Endothelial cell of umbilical vein (primary cell): Measurements from ENCODE around the gene PITPNM1. TPM values are rescaled to one million over a fixed set of nuclear protein-coding genes. Genes with fewer than 3 reads are reported as not detected.

Experiments used
- BruUV-seq: library from RNA; stranded (reverse); fragments of 400-500 nt; replicated peaks from 2 replicates; lab custom pipeline; 2021; lab: Mats Ljungman, UMichigan
- CTCF ChIA-PET: fragments of 300-600, 350-600 bp; sonication (Branson Sonifier 250); formaldehyde crosslinking; loops from one replicate; lab custom pipeline; 2021; ENCODE audit warnings: antibody characterized with exemption, inconsistent platforms; lab: Charles Lee
- POLR2A ChIA-PET: fragments of 300-600, 350-600 bp; sonication (Branson Sonifier 250); formaldehyde crosslinking; loops from one replicate; lab custom pipeline; 2021; ENCODE audit warnings: antibody characterized with exemption, inconsistent platforms; lab: Charles Lee
- DNase-seq: peaks from one replicate; pipeline ENCODE4 v3.0.0-alpha.2; 2011; ENCODE audit warnings: low read depth, low spot score
- FAIRE-seq: peaks from 2 replicates; lab custom pipeline; 2011; peaks lifted over from hg19 to GRCh38; lab: Jason Lieb, UNC
- H2AFZ ChIP-seq: 2 replicates; pipeline ENCODE4 v1.6.0; 2012; ENCODE audit warnings: low read depth, low read length, control low read depth, inconsistent platforms
- H3K27ac ChIP-seq: 2 replicates; pipeline ENCODE4 v1.5.1; 2011; ENCODE audit warnings: low read depth, mild to moderate bottlenecking, control low read depth, low read length, moderate library complexity; ENCODE audit not compliant: insufficient read depth
- H3K27me3 ChIP-seq, 2 experiments: 2 replicates each; pipeline versions ENCODE4 v1.6.0 to v1.6.1; 2011; ENCODE audit warnings: low read length in 2 of 2, mixed read lengths in 1 of 2; ENCODE audit not compliant: control insufficient read depth in 2 of 2, insufficient read depth in 2 of 2
- H3K36me3 ChIP-seq, 2 experiments: 2 replicates in 1 of 2; 3 replicates in 1 of 2; pipeline ENCODE4 v1.5.1; 2011; ENCODE audit warnings: low read length in 2 of 2, mild to moderate bottlenecking in 1 of 2, moderate library complexity in 1 of 2; ENCODE audit not compliant: control insufficient read depth in 2 of 2, insufficient read depth in 2 of 2; ENCODE audit errors: extremely low read depth in 1 of 2
- H3K4me1 ChIP-seq: 3 replicates; pipeline ENCODE4 v1.5.1; 2011; ENCODE audit warnings: mild to moderate bottlenecking, low read length; ENCODE audit not compliant: control insufficient read depth, insufficient read depth; ENCODE audit errors: extremely low read depth
- H3K4me2 ChIP-seq: 2 replicates; pipeline ENCODE4 v1.6.1; 2011; ENCODE audit warnings: low read length, control low read depth, mixed read lengths; ENCODE audit not compliant: insufficient read depth
- H3K4me3 ChIP-seq, 3 experiments: fragments of 200-600 bp in 1 of 3; sonication (generic), shearing (Covaris generic) in 1 of 3; replicated peaks in 1 of 3; 2 replicates each; pipeline ENCODE4 v1.5.1; 2011 to 2016; ENCODE audit warnings: control low read depth in 3 of 3, low read length in 3 of 3, mild to moderate bottlenecking in 2 of 3, inconsistent platforms in 1 of 3, low read depth in 1 of 3, moderate library complexity in 1 of 3; ENCODE audit not compliant: insufficient read depth in 1 of 3
- H3K79me2 ChIP-seq: 2 replicates; pipeline ENCODE4 v1.6.0; 2012; ENCODE audit warnings: low read length, inconsistent platforms; ENCODE audit not compliant: control insufficient read depth, insufficient read depth
- H3K9ac ChIP-seq: replicated peaks from 2 replicates; pipeline ENCODE3; 2011; ENCODE audit warnings: low read length, control low read depth; ENCODE audit not compliant: insufficient read depth; ENCODE audit errors: extremely low read depth
- H3K9me1 ChIP-seq: replicated peaks from 3 replicates; pipeline ENCODE4 v1.6.0; 2011; ENCODE audit warnings: mild to moderate bottlenecking, low read length; ENCODE audit not compliant: control insufficient read depth, insufficient read depth; ENCODE audit errors: extremely low read depth
- H3K9me3 ChIP-seq: replicated peaks from 2 replicates; pipeline ENCODE4 v1.5.1; 2012; ENCODE audit warnings: low read length, inconsistent platforms; ENCODE audit not compliant: control insufficient read depth, insufficient read depth
- H4K20me1 ChIP-seq: replicated peaks from 2 replicates; pipeline ENCODE3; 2011; ENCODE audit warnings: mild to moderate bottlenecking, low read length; ENCODE audit not compliant: control insufficient read depth, insufficient read depth; ENCODE audit errors: extremely low read depth
- EZH2 ChIP-seq: IDR thresholded peaks from 2 replicates; pipeline ENCODE4 v1.6.1; 2012; ENCODE audit warnings: borderline replicate concordance, low read depth, mild to moderate bottlenecking, moderate library complexity, low read length, inconsistent platforms; ENCODE audit not compliant: severe bottlenecking
- FOS ChIP-seq: IDR thresholded peaks from 2 replicates; pipeline ENCODE4 v1.6.1; 2011; ENCODE audit warnings: mild to moderate bottlenecking, low read length, moderate library complexity, borderline replicate concordance; ENCODE audit not compliant: insufficient read depth
- GATA2 ChIP-seq: IDR thresholded peaks from 2 replicates; pipeline ENCODE4 v1.7.0; 2011; ENCODE audit warnings: low read depth, mild to moderate bottlenecking, moderate library complexity, mixed read lengths, low read length; ENCODE audit not compliant: insufficient read length, insufficient read depth
- JUN ChIP-seq: IDR thresholded peaks from 2 replicates; pipeline ENCODE4 v1.6.1; 2011; ENCODE audit warnings: borderline replicate concordance, low read depth; ENCODE audit not compliant: insufficient read length, insufficient read depth
- MYC ChIP-seq: IDR thresholded peaks from one replicate; pipeline ENCODE4 v1.6.1; 2011; ENCODE audit warnings: mild to moderate bottlenecking, low read depth, low read length
- POLR2A ChIP-seq: IDR thresholded peaks from 2 replicates; pipeline ENCODE4 v1.6.1; 2012; ENCODE audit warnings: low read depth, mild to moderate bottlenecking, control low read depth, low read length
- POLR2AphosphoS5 ChIP-seq: IDR thresholded peaks from 2 replicates; pipeline ENCODE4 v1.6.1; 2012; ENCODE audit warnings: low read depth, mild to moderate bottlenecking, control low read depth, low read length, moderate library complexity; ENCODE audit not compliant: insufficient read depth
- dilution Hi-C: fragments of 300-500 bp; cut with MboI; formaldehyde crosslinking; loops from one replicate; pipeline ENCODE4 v1.15.0; 2019; ENCODE audit warnings: low sequenced_read_pairs; ENCODE audit not compliant: extremely low pct_ligation_motif_present
- intact Hi-C: fragments of 100-400 bp; cut with micrococcal nuclease; formaldehyde crosslinking; loops from one replicate; pipeline ENCODE4 v1.10.0; 2022
- polyA plus RNA-seq, 4 experiments: library from polyadenylated mRNA; depleted of rRNA in 3 of 4; stranded (reverse) in 3 of 4; unstranded in 1 of 4; fragments of >200 nt; gene quantifications; 2 replicates each; pipeline versions ENCODE4 v1.2.1 to v1.2.3, GENCODE V29; 2011 to 2012; ENCODE audit warnings: missing spikeins in 1 of 4
- total RNA-seq: library from RNA; stranded (reverse); gene quantifications from 2 replicates; pipeline ENCODE4 v1.2.3, GENCODE V29; 2021
- TF ChIP-seq, protein P1 (sequence below): IDR thresholded peaks from 2 replicates; pipeline ENCODE4 v1.6.1; 2011; ENCODE audit not compliant: insufficient read depth, insufficient read length
- TF ChIP-seq, protein P2 (sequence below), 2 donors: IDR thresholded peaks; 1 replicate in 1 of 2; 2 replicates in 1 of 2; pipeline ENCODE4 v1.5.1; 2011; ENCODE audit warnings: low read length in 2 of 2, mild to moderate bottlenecking in 2 of 2, moderate library complexity in 2 of 2, control low read depth in 1 of 2, inconsistent platforms in 1 of 2, low read depth in 1 of 2; ENCODE audit not compliant: insufficient read depth in 1 of 2; ENCODE audit errors: extremely low read depth in 1 of 2

PITPNM1 gene
- total and polyA plus RNA-seq, 2 donors (not counting 3 experiments of a cell fraction or from before 2014, with no cell fraction given) = 16.5 to 26.4 TPM

- DNase-seq (no peak), FAIRE-seq (no peak)
- Histone ChIP-seq H3K36me3 (no peaks in the 10 kb centered on the region), H2AFZ (no peak overlapping the region), H3K27me3 (peaks cover 6% of the 10 kb centered on the region in 2 experiments), H3K4me1 (no peaks in the 10 kb centered on the region), H3K4me3 (no peak overlapping the region), H3K27ac (no peak overlapping the region), H3K9me3 (no peaks in the 10 kb centered on the region), H4K20me1 (no peaks in the 10 kb centered on the region), H3K4me2 (no peak overlapping the region), H3K79me2 (no peaks in the 10 kb centered on the region), H3K9me1 (no peaks in the 10 kb centered on the region), H3K9ac (no peak overlapping the region)
- no peak for TF ChIP-seq GATA2
- TF ChIP-seq FOS = no peak
- no peak for TF ChIP-seq POLR2A
- TF ChIP-seq EZH2 = no peak
- TF ChIP-seq JUN = no peak
- TF ChIP-seq, protein P1, sequence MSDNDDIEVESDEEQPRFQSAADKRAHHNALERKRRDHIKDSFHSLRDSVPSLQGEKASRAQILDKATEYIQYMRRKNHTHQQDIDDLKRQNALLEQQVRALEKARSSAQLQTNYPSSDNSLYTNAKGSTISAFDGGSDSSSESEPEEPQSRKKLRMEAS = no peak
- no peak for TF ChIP-seq MYC
- TF ChIP-seq, protein P2, sequence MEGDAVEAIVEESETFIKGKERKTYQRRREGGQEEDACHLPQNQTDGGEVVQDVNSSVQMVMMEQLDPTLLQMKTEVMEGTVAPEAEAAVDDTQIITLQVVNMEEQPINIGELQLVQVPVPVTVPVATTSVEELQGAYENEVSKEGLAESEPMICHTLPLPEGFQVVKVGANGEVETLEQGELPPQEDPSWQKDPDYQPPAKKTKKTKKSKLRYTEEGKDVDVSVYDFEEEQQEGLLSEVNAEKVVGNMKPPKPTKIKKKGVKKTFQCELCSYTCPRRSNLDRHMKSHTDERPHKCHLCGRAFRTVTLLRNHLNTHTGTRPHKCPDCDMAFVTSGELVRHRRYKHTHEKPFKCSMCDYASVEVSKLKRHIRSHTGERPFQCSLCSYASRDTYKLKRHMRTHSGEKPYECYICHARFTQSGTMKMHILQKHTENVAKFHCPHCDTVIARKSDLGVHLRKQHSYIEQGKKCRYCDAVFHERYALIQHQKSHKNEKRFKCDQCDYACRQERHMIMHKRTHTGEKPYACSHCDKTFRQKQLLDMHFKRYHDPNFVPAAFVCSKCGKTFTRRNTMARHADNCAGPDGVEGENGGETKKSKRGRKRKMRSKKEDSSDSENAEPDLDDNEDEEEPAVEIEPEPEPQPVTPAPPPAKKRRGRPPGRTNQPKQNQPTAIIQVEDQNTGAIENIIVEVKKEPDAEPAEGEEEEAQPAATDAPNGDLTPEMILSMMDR (IDR thresholded peaks at IDR 0.05; ENCODE audit: extremely low read depth in 1 of 2, insufficient read depth in 1 of 2, low read depth in 1 of 2, low read length in 2 of 2) = no peak
- no peak for TF ChIP-seq POLR2AphosphoS5
- ChIA-PET POLR2A (no interaction called here), CTCF (interaction anchor here (0.9 to 1.2 kb wide), 3 partner anchors 11 to 36 kb away, joined by 3 read pairs; no protein-coding TSS in a partner anchor)
- BruUV-seq = no TSS peak
- dilution Hi-C loops = no loop called here
- intact Hi-C loops = no loop called here
These were observed 37.0 kb upstream of the PITPNM1 start for GRCh38 chr11:67542169-67542568.
